DMS53 (cell line): ENCODE data around the gene HELZ.
"Not testable (repeated sequence)": the region's sequence is repeated elsewhere in the genome, so short reads cannot be mapped to it uniquely, and the experiment has no call there.

Experiments
- DNase-seq: peaks from one replicate; lab custom pipeline; 2025; lab: John Stamatoyannopoulos, UW

Gene HELZ

GRCh38 chr17:67270416-67270815, 25.4 kb upstream of the HELZ start:
- DNase-seq = no peak

- no peak for DNase-seq
These were observed 21.5 kb upstream of the HELZ start for GRCh38 chr17:67266496-67266895.

- no peak for DNase-seq
These were observed 20.5 kb upstream of the HELZ start for GRCh38 chr17:67265436-67266019.

- DNase-seq = no peak
These were observed 17.6 kb upstream of the HELZ start for GRCh38 chr17:67262435-67263117.

GRCh38 chr17:67260170-67260987, 15.4 kb upstream of the HELZ start:
- no peak for DNase-seq

- DNase-seq = no peak
These were observed 13.9 kb upstream of the HELZ start for GRCh38 chr17:67258821-67259468.

- DNase-seq = no peak
These were observed 11.2 kb upstream of the HELZ start for GRCh38 chr17:67256075-67256732.

- DNase-seq = no peak
These were observed 8.4 kb upstream of the HELZ start for GRCh38 chr17:67253384-67253783.

- not testable (repeated sequence) for DNase-seq
These were observed 6.6 kb upstream of the HELZ start for GRCh38 chr17:67251586-67251985.

- DNase-seq = no peak
These were observed 3.3 kb upstream of the HELZ start for GRCh38 chr17:67248291-67248690.

GRCh38 chr17:67247416-67247900, 2.5 kb upstream of the HELZ start:
- no peak for DNase-seq

- peak; percentile 83 for DNase-seq
These were observed 1.8 kb upstream of the HELZ start for GRCh38 chr17:67246653-67247415.

- peak; percentile 70 for DNase-seq
These were observed 1.3 kb upstream of the HELZ start for GRCh38 chr17:67246403-67246652.

GRCh38 chr17:67245694-67246402, 852 bp upstream of the HELZ start:
- DNase-seq = peak; percentile 64

GRCh38 chr17:67244431-67245072, 444 bp downstream of the HELZ start:
- DNase-seq = no peak

- no peak for DNase-seq
These were observed 1.7 kb downstream of the HELZ start for GRCh38 chr17:67243284-67243683.

- DNase-seq = no peak
These were observed 3.2 kb downstream of the HELZ start for GRCh38 chr17:67241719-67242341.

GRCh38 chr17:67239597-67239996, 5.4 kb downstream of the HELZ start:
- no peak for DNase-seq

GRCh38 chr17:67238991-67239390, 6.0 kb downstream of the HELZ start:
- DNase-seq = peak; percentile 53

GRCh38 chr17:67232441-67232840, 12.6 kb downstream of the HELZ start:
- DNase-seq = no peak
